Gastroesophageal sphincter (tissue), 4 donors: ENCODE results near the gene CCT3. TPM values are rescaled to one million over a fixed set of nuclear protein-coding genes. Genes with fewer than 3 reads are reported as not detected.

ENCODE experiments used
- ATAC-seq: fragments of 150-250 bp; one replicate; pipeline ENCODE4 v1.9.1; 2016; ENCODE audit warnings: mild to moderate bottlenecking, moderate library complexity
- H3K27ac ChIP-seq, 4 donors: fragments of 200-600 bp; sonication (generic) in 3 of 4; 1 replicate in 3 of 4; 2 replicates in 1 of 4; pipeline ENCODE4 v1.5.1; 2016 to 2019
- H3K27me3 ChIP-seq: fragments of 200-600 bp; sonication (generic); one replicate; pipeline ENCODE4 v1.5.1; 2019
- H3K36me3 ChIP-seq, 2 donors: fragments of 200-600 bp; sonication (generic); one replicate each; pipeline ENCODE4 v1.5.1; 2019; ENCODE audit warnings: control low read depth in 1 of 2
- H3K4me1 ChIP-seq, 3 donors: fragments of 200-600 bp; sonication (generic); 1 replicate in 2 of 3; 2 replicates in 1 of 3; pipeline ENCODE4 v1.5.1; 2016 to 2019; ENCODE audit warnings: control low read depth in 2 of 3
- H3K4me3 ChIP-seq, 2 donors: fragments of 200-600 bp; sonication (generic); one replicate each; pipeline ENCODE4 v1.5.1; 2019; ENCODE audit warnings: mild to moderate bottlenecking in 1 of 2, moderate library complexity in 1 of 2
- H3K9me3 ChIP-seq, 3 donors: fragments of 200-600 bp; sonication (generic); one replicate each; pipeline ENCODE4 v1.5.1; 2017 to 2019; ENCODE audit warnings: control low read depth in 2 of 3
- EP300 ChIP-seq: sonication (generic); formaldehyde crosslinking; IDR thresholded peaks from one replicate; pipeline ENCODE4 v1.6.1; 2017; ENCODE audit warnings: antibody characterized with exemption, mild to moderate bottlenecking
- POLR2A ChIP-seq, 2 donors: fragments of 450-650 bp; IDR thresholded peaks; one replicate each; pipeline ENCODE4 v1.6.1; 2017; ENCODE audit warnings: antibody characterized with exemption in 2 of 2, mild to moderate bottlenecking in 2 of 2, moderate library complexity in 1 of 2
- POLR2AphosphoS5 ChIP-seq: sonication (generic); formaldehyde crosslinking; IDR thresholded peaks from one replicate; pipeline ENCODE4 v1.6.1; 2017; ENCODE audit warnings: antibody characterized with exemption
- WGBS, 2 donors: methylation state at CpG; one replicate each; pipeline ENCODE4 v1.1.5; 2018; ENCODE audit warnings: low coverage in 1 of 2; 5-methylcytosine and 5-hydroxymethylcytosine counted together
- total RNA-seq, 4 donors: library from RNA; depleted of rRNA; stranded (reverse); fragments of >200 nt; gene quantifications; one replicate each; pipeline ENCODE4 v1.1.0, GENCODE V29; 2016
- TF ChIP-seq, protein P1 (sequence below), 4 experiments: fragments of 200-600 bp in 2 of 4; fragments of 450-650 bp in 2 of 4; sonication (generic) in 1 of 4; IDR thresholded peaks; one replicate each; pipeline ENCODE4 v1.5.1; 2017 to 2019; ENCODE audit warnings: antibody characterized with exemption in 4 of 4, mild to moderate bottlenecking in 2 of 4, moderate library complexity in 2 of 4

Gene CCT3
- total RNA-seq, 4 donors from 2014 or later: 189 to 224 (median 209) TPM

DNA sequence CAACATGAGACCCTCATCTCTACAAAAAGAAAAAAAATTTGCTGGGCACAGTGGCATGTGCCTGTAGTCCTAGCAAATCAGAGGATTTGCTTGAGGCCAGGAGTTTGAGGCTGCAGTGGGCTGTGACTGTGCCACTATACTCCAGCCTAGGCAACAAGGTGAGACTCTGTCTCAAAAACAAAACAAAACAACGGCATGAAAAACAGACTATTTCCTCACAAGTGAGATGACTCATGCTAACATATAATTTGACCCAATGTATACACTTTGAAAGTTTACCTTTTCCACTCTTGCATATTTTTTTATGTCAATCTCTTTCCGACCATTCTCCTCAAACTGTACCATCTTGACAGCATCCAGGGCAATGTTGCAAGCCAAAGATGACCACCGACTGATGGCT is 17.5 kb downstream of the CCT3 start:
- H3K36me3 ChIP-seq: peaks cover 20 to 100% of the 10 kb centered on the region in 2 donors
- H3K4me3 ChIP-seq: no peak overlapping the region
- H3K27me3 ChIP-seq: no peaks in the 10 kb centered on the region
- H3K27ac ChIP-seq: no peak overlapping the region
- no peaks in the 10 kb centered on the region for H3K4me1 ChIP-seq
- ATAC-seq: no peak
- WGBS, 2 donors: 65 to 68% methylated on average over 2 to 3 of the region's 3 CpGs
- H3K9me3 ChIP-seq: no peaks in the 10 kb centered on the region
- TF ChIP-seq, protein P1, sequence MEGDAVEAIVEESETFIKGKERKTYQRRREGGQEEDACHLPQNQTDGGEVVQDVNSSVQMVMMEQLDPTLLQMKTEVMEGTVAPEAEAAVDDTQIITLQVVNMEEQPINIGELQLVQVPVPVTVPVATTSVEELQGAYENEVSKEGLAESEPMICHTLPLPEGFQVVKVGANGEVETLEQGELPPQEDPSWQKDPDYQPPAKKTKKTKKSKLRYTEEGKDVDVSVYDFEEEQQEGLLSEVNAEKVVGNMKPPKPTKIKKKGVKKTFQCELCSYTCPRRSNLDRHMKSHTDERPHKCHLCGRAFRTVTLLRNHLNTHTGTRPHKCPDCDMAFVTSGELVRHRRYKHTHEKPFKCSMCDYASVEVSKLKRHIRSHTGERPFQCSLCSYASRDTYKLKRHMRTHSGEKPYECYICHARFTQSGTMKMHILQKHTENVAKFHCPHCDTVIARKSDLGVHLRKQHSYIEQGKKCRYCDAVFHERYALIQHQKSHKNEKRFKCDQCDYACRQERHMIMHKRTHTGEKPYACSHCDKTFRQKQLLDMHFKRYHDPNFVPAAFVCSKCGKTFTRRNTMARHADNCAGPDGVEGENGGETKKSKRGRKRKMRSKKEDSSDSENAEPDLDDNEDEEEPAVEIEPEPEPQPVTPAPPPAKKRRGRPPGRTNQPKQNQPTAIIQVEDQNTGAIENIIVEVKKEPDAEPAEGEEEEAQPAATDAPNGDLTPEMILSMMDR (IDR thresholded peaks at IDR 0.05): no peak
- no peak for TF ChIP-seq POLR2AphosphoS5
- TF ChIP-seq EP300: no peak
- no peak for TF ChIP-seq POLR2A (IDR thresholded peaks at IDR 0.05)

DNA sequence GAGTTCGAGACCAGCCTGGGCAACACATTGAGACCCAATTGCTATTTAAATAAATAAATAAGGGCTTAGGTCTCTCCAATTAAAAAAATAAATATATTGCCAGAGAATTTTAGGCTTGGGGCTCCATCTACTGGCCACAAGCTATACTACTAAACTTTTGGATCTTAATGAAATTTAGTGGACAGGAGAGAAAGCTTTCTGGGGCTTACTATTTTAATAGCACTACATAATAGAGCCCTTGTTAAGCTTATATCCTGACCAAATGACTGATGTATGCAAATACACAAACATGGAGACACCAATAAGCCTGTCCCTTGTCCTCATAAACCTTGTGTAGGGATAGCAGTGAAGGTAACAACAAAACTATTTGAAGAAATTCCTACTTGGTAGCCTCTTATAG is 18.4 kb downstream of the CCT3 start:
- H3K27ac ChIP-seq: no peak overlapping the region
- no peaks in the 10 kb centered on the region for H3K9me3 ChIP-seq
- TF ChIP-seq POLR2A (IDR thresholded peaks at IDR 0.05): no peak
- TF ChIP-seq, protein P1 (IDR thresholded peaks at IDR 0.05): peak; percentile 25 to 36 (median 30)
- no peak for ATAC-seq
- no peaks in the 10 kb centered on the region for H3K27me3 ChIP-seq
- H3K4me3 ChIP-seq: no peak overlapping the region
- H3K36me3 ChIP-seq: peaks cover 20 to 100% of the 10 kb centered on the region in 2 donors
- WGBS, 2 donors: 50% methylated on average over 1 of the region's 1 CpG; no CpG with 5 or more reads in 1 of the 2 donors
- H3K4me1 ChIP-seq: no peaks in the 10 kb centered on the region

DNA sequence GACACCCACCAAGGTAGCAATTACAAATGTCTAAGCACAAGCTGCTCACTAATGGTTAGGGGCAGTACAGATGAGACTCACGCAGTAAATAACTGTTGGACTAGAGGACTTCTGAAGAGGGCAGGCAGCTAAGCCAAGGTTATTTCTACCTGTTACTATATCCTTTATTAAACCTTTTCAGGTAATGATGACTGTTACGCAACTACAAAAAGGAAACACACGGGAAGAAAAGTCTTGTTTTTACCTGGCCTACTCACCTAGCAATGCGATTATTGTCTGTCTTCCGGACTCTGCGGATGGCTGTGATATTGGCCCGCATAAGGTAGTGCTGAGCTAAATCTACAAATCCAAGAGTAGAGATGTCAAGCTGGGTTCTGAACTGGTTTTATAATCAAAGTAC is 21.2 kb downstream of the CCT3 start:
- TF ChIP-seq POLR2A (IDR thresholded peaks at IDR 0.05) (no peak), POLR2AphosphoS5 (no peak), EP300 (no peak)
- TF ChIP-seq, protein P1 (IDR thresholded peaks at IDR 0.05): no peak
- WGBS, 2 donors: 83 to 93% methylated on average over 1 to 7 of the region's 7 CpGs

DNA sequence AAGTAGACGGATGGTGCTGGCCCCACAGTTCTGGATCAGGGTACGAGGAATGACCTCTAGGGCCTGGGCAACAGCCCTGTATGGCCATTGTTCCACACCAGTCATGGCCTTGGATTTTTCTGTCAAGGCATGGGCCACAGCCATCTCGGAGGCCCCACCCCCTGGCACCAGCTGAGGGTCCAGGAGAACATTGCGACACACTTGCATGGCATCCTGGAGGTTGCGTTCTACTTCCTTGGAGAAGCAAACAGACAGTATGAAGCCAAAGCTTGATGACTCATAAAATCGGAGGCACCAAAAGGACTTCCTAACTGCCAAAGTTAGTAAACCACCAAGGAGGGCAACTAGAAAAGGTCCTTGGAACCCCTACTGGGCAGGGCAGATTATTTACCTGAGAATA is 27.1 kb downstream of the CCT3 start:
- H3K4me3 ChIP-seq: no peak overlapping the region
- ATAC-seq: peak; percentile 31
- no peak overlapping the region for H3K27ac ChIP-seq
- 61 to 77% methylated on average over 2 to 4 of the region's 6 CpGs for WGBS, 2 donors
- H3K9me3 ChIP-seq: no peaks in the 10 kb centered on the region
- no peaks in the 10 kb centered on the region for H3K4me1 ChIP-seq
- H3K36me3 ChIP-seq: peaks cover 0 to 100% of the 10 kb centered on the region in 2 donors
- TF ChIP-seq POLR2A (IDR thresholded peaks at IDR 0.05) (no peak), POLR2AphosphoS5 (no peak), EP300 (no peak)
- TF ChIP-seq, protein P1 (IDR thresholded peaks at IDR 0.05): no peak
- H3K27me3 ChIP-seq: no peaks in the 10 kb centered on the region

More for the DNA sequence above, 21.2 kb downstream of the CCT3 start:
- Histone ChIP-seq H3K4me3 (no peak overlapping the region), H3K27me3 (no peaks in the 10 kb centered on the region), H3K9me3 (no peaks in the 10 kb centered on the region), H3K4me1 (no peaks in the 10 kb centered on the region), H3K27ac (no peak overlapping the region), H3K36me3 (peaks cover 20 to 100% of the 10 kb centered on the region in 2 donors)
- no peak for ATAC-seq

DNA sequence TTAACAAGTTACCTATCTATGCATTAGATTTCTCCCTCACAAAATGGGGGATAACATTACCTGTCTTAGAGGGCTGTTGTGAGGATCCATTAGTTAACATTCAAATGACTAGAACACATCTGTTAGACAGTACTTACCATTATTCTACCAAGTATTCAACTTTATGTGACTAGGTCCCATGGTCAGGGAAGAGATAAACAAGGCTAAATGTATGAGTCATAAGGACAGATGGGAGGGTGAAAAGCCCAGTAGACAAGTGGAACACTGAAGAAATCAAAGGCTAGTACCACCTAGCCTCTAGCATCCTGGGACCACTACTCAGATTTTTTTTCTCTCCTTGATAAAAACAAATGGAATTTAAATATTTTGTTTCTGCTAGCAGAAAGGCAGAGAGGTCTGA is 30.0 kb downstream of the CCT3 start:
- no peaks in the 10 kb centered on the region for H3K27me3 ChIP-seq
- no peaks in the 10 kb centered on the region for H3K9me3 ChIP-seq
- H3K4me1 ChIP-seq: no peaks in the 10 kb centered on the region
- no peak for ATAC-seq
- no peak overlapping the region for H3K27ac ChIP-seq
- TF ChIP-seq EP300 (no peak), POLR2A (IDR thresholded peaks at IDR 0.05) (no peak), POLR2AphosphoS5 (no peak)
- TF ChIP-seq, protein P1 (IDR thresholded peaks at IDR 0.05): no peak
- no peak overlapping the region for H3K4me3 ChIP-seq
- H3K36me3 ChIP-seq: peaks cover 0 to 90% of the 10 kb centered on the region in 2 donors
